PC-9 (cell line): Measurements from ENCODE around the gene STPG3.

ENCODE experiments used
- CTCF ChIP-seq: fragments of 200-600 bp; sonication (generic); conservative IDR thresholded peaks from 2 replicates; pipeline ENCODE4 v1.6.1; 2017; ENCODE audit warnings: mixed run types, antibody characterized with exemption, mild to moderate bottlenecking, moderate library complexity
- EZH2 ChIP-seq: fragments of 200-600 bp; sonication (generic); IDR thresholded peaks from 2 replicates; pipeline ENCODE4 v1.8.0; 2017; ENCODE audit warnings: antibody characterized with exemption, low read depth

DNA sequence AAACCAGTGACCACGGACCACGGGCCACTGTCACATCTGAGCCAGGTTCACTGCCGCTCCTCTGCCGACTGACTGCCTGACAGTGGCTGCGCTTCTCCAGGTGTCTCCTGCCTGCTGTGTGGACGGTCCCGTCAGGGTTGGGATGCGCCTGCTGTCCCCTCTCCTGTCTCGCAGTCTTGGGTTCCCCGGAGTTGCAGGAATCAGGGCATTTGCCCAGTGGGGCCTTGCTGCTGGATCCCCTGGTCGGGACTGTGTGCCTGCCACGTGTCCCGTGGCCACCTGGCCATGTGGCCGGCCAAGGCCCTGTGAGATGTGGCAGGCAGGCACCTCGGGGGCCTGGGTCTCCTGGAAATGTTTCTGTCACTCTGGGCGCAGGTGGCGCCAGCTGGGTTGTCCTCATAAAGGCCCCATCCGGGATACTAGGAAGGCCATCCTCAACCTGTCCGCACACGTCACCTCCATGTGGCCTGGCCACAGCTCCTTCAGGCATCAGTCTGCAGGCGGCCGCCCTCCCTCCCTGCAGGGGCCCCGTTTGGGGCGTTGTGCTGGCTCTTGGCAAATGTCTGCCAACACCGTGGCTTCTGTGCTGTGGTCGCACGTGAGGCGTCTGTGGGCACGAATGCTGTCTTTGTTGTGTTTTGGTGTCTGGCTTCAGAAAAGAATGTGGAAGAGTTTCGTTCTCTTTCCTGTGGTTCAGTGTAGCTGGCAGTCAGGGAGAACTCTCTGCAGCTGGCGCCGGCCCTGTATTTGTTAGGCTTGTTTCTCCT lies 20.0 kb downstream of the STPG3 start:
- TF ChIP-seq CTCF, result no peak
- TF ChIP-seq EZH2, result no peak
